B cell (primary cell): Measurements from ENCODE around the gene IL1RN.

ENCODE experiments used
- EZH2 ChIP-seq: IDR thresholded peaks from 2 replicates; pipeline ENCODE4 v1.6.1; 2012; ENCODE audit warnings: borderline replicate concordance, low read depth, mild to moderate bottlenecking, moderate library complexity, low read length; ENCODE audit not compliant: insufficient read depth, poor library complexity, severe bottlenecking
- TF ChIP-seq, protein P1 (sequence below): fragments of 200-600 bp; IDR thresholded peaks from one replicate; pipeline ENCODE4 v1.8.0; 2022; ENCODE audit warnings: antibody characterized with exemption, mild to moderate bottlenecking

- TF ChIP-seq, protein P1, sequence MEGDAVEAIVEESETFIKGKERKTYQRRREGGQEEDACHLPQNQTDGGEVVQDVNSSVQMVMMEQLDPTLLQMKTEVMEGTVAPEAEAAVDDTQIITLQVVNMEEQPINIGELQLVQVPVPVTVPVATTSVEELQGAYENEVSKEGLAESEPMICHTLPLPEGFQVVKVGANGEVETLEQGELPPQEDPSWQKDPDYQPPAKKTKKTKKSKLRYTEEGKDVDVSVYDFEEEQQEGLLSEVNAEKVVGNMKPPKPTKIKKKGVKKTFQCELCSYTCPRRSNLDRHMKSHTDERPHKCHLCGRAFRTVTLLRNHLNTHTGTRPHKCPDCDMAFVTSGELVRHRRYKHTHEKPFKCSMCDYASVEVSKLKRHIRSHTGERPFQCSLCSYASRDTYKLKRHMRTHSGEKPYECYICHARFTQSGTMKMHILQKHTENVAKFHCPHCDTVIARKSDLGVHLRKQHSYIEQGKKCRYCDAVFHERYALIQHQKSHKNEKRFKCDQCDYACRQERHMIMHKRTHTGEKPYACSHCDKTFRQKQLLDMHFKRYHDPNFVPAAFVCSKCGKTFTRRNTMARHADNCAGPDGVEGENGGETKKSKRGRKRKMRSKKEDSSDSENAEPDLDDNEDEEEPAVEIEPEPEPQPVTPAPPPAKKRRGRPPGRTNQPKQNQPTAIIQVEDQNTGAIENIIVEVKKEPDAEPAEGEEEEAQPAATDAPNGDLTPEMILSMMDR = no peak
- TF ChIP-seq EZH2 = no peak
Observed at GRCh38 chr2:113103277-113103676, 24.1 kb upstream of the IL1RN start.
